Parathyroid adenoma (tissue), 2 donors: Measurements from ENCODE around the gene APOM.

Experiments
- H2AFZ ChIP-seq: fragments of 300-600 bp; sonication (generic); one replicate; pipeline ENCODE4 v1.7.0; 2017; ENCODE audit warnings: antibody characterized with exemption, mild to moderate bottlenecking
- H3K27ac ChIP-seq: fragments of 300-600 bp; sonication (generic); one replicate; pipeline ENCODE4 v1.7.0; 2017
- H3K27me3 ChIP-seq: fragments of 300-600 bp; sonication (generic); one replicate; pipeline ENCODE4 v1.7.0; 2017; ENCODE audit warnings: low read length; ENCODE audit not compliant: control insufficient read depth, insufficient read depth
- H3K36me3 ChIP-seq: fragments of 300-600 bp; sonication (generic); one replicate; pipeline ENCODE4 v1.7.0; 2017; ENCODE audit warnings: low read length; ENCODE audit not compliant: control insufficient read depth, insufficient read depth
- H3K4me1 ChIP-seq: fragments of 300-600 bp; sonication (generic); one replicate; pipeline ENCODE4 v1.7.0; 2017; ENCODE audit warnings: control low read depth
- H3K4me2 ChIP-seq: fragments of 300-600 bp; sonication (generic); one replicate; pipeline ENCODE4 v1.7.0; 2017; ENCODE audit warnings: low read length
- H3K4me3 ChIP-seq: fragments of 300-600 bp; sonication (generic); one replicate; pipeline ENCODE4 v1.7.0; 2017; ENCODE audit warnings: low read depth, low read length
- H3K79me2 ChIP-seq: fragments of 300-600 bp; sonication (generic); one replicate; pipeline ENCODE4 v1.7.0; 2017; ENCODE audit warnings: control low read depth
- H3K9ac ChIP-seq: fragments of 300-600 bp; sonication (generic); one replicate; pipeline ENCODE4 v1.7.0; 2017; ENCODE audit warnings: mild to moderate bottlenecking
- H3K9me3 ChIP-seq: fragments of 300-600 bp; sonication (generic); one replicate; pipeline ENCODE4 v1.7.0; 2017; ENCODE audit warnings: low read length; ENCODE audit not compliant: control insufficient read depth
- CTCF ChIP-seq: fragments of 300-600 bp; sonication (generic); IDR thresholded peaks from one replicate; pipeline ENCODE4 v1.7.0; 2017; ENCODE audit warnings: antibody characterized with exemption, mild to moderate bottlenecking
- donor health status: primary hyperparathyroidism.

The APOM gene

GRCh38 chr6:31639043-31639442 is 16.7 kb upstream of the APOM start:
- peaks cover 1% of the 10 kb centered on the region for H3K79me2 ChIP-seq
- H3K4me1 ChIP-seq: no peaks in the 10 kb centered on the region
- H3K4me2 ChIP-seq: no peak overlapping the region
- H3K9ac ChIP-seq: no peak overlapping the region
- TF ChIP-seq CTCF: no peak
- no peak overlapping the region for H3K27ac ChIP-seq
- H3K9me3 ChIP-seq: no peaks in the 10 kb centered on the region
- H3K27me3 ChIP-seq: no peaks in the 10 kb centered on the region
- H3K36me3 ChIP-seq: no peaks in the 10 kb centered on the region
- H2AFZ ChIP-seq: no peak overlapping the region
- H3K4me3 ChIP-seq: no peak overlapping the region

GRCh38 chr6:31639449-31639861 is 16.2 kb upstream of the APOM start:
- Histone ChIP-seq H3K9ac (no peak overlapping the region), H3K4me3 (no peak overlapping the region), H3K4me1 (no peaks in the 10 kb centered on the region), H3K79me2 (no peaks in the 10 kb centered on the region), H3K4me2 (no peak overlapping the region), H3K27me3 (no peaks in the 10 kb centered on the region), H3K9me3 (no peaks in the 10 kb centered on the region), H3K36me3 (no peaks in the 10 kb centered on the region), H3K27ac (no peak overlapping the region), H2AFZ (no peak overlapping the region)
- no peak for TF ChIP-seq CTCF

GRCh38 chr6:31640612-31641011 is 15.1 kb upstream of the APOM start:
- no peaks in the 10 kb centered on the region for H3K36me3 ChIP-seq
- H3K9ac ChIP-seq: no peak overlapping the region
- H3K9me3 ChIP-seq: no peaks in the 10 kb centered on the region
- H3K4me2 ChIP-seq: no peak overlapping the region
- H2AFZ ChIP-seq: no peak overlapping the region
- no peaks in the 10 kb centered on the region for H3K79me2 ChIP-seq
- no peaks in the 10 kb centered on the region for H3K4me1 ChIP-seq
- H3K4me3 ChIP-seq: no peak overlapping the region
- no peaks in the 10 kb centered on the region for H3K27me3 ChIP-seq
- no peak for TF ChIP-seq CTCF
- no peak overlapping the region for H3K27ac ChIP-seq

- Histone ChIP-seq H3K4me1 (no peaks in the 10 kb centered on the region), H3K9me3 (no peaks in the 10 kb centered on the region), H3K4me3 (no peak overlapping the region), H3K27me3 (no peaks in the 10 kb centered on the region), H3K9ac (no peak overlapping the region), H2AFZ (no peak overlapping the region), H3K27ac (no peak overlapping the region), H3K79me2 (no peaks in the 10 kb centered on the region), H3K36me3 (no peaks in the 10 kb centered on the region), H3K4me2 (no peak overlapping the region)
- no peak for TF ChIP-seq CTCF
Measured at GRCh38 chr6:31641370-31641769, 14.3 kb upstream of the APOM start.

- Histone ChIP-seq H3K36me3 (no peaks in the 10 kb centered on the region), H2AFZ (no peak overlapping the region), H3K4me3 (no peak overlapping the region), H3K79me2 (no peaks in the 10 kb centered on the region), H3K4me2 (no peak overlapping the region), H3K4me1 (no peaks in the 10 kb centered on the region), H3K9me3 (no peaks in the 10 kb centered on the region), H3K27me3 (no peaks in the 10 kb centered on the region), H3K27ac (no peak overlapping the region), H3K9ac (no peak overlapping the region)
- no peak for TF ChIP-seq CTCF
Measured at GRCh38 chr6:31642798-31643570, 12.7 kb upstream of the APOM start.
